HG03442 (cell line): Measurements from ENCODE around the gene RAB8B.

ENCODE experiments used
- ATAC-seq: cut with Tn5 transposase; IDR thresholded peaks from one replicate; pipeline ENCODE4 v1.9.1; 2021; ENCODE audit warnings: mild to moderate bottlenecking, moderate library complexity; ENCODE audit not compliant: unreplicated experiment

Gene RAB8B

DNA sequence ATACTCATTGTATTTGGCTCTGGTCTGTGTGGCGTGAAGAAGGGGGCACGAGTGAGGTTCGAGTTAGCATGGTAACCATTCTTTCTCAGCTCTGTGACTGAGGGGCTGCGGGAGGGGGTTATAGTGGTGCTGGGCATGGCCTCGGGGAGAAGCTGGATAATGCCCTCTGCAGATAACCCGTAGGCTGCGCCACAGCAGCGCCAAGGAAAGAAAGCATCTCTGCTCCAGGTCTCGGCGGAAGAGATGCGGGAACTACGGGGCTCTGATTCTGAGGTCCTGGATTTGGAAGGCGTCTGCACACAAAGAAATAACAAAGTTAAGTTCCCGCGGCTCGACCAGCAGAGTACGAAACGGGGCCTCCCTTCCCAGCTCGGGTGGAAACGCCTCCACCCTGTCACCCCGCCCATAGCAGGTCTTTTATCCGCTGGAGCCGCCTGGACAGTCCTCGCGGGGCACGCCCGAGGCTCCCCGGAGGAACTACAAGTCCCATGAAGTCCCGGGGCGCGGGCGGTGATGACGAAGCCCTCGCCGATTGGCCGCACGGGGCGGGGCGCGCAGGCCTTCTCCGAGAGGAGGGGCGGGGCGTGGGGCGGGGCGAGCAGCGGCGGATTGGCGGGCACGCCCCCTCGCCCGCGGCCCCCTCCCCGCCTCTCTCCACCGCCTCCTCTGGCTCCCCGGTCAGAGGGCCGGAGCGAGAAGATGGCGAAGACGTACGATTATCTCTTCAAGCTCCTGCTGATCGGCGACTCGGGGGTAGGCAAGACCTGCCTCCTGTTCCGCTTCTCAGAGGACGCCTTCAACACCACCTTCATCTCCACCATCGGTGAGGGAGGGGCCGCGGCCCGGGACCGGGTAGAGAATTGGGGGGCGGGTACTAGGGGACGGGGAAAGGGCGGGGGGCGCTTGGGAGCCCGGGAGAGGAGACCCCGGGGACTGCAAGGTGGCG lies at the start of gene RAB8B:
RAB8B (plus strand) TSS at position 681 of the 946 bp plus-strand sequence; CDS start at position 700, 19 bp downstream.
- ATAC-seq: peak; percentile 74

DNA sequence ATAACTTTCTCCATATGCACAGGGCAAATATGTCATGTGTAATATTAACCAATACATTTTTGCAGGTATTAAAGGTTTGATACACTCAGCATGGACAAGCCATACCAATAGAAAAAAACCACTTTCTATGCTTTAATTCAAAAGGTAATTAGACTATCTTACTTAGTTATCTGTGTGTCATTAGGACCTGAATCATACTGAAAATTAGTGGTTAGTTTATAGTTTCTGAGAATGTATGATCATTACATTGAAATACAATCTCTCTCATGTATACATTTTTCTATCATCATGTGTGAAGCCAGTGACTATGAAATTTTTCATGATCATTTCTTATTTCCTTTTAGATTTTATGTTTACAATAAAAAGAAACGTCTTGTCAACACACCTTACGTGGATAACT lies 48.5 kb upstream of the RAB8B start:
- no peak for ATAC-seq

- ATAC-seq: no peak
Observed at GRCh38 chr15:63145426-63145825, 44.0 kb upstream of the RAB8B start.

DNA sequence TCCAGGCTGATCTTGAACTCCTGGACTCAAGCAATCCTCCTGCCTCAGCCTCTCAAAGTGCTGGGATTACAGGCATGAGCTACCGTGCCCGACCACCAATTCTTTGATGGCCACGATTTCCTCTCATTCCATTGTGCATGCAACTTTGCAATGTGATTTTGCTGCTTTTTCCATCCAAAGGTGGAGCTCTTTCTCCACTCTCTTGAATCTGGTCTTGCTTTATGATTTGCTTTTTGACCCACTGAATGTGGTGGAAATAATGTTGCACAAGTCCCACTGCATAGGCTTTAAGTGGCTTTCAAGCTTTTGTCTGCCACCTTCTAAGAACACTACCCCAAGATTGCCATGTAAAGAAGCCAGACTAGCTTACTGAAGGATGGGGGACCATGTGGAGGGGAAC lies 42.7 kb upstream of the RAB8B start:
- ATAC-seq: no peak

GRCh38 chr15:63151665-63152064 lies 37.7 kb upstream of the RAB8B start:
- ATAC-seq: no peak

DNA sequence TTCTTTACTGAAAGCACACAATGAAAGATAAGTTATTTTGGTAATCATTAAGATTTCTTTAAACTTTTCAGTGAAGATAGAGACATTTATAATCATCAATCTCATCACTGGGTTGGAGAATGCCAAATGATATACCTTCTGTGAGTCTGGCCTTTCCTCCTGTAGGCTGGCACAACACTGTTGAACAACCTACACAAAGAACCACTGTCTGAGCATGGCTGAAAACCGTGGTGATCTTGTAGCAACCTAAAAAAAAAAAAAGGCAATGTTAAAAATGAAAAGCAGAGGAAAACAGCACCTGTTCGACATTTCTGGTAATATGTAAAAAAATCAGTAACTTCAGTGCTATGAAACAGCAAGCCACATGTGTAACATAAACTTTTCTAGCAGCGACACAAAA lies 33.9 kb upstream of the RAB8B start:
- ATAC-seq: no peak

DNA sequence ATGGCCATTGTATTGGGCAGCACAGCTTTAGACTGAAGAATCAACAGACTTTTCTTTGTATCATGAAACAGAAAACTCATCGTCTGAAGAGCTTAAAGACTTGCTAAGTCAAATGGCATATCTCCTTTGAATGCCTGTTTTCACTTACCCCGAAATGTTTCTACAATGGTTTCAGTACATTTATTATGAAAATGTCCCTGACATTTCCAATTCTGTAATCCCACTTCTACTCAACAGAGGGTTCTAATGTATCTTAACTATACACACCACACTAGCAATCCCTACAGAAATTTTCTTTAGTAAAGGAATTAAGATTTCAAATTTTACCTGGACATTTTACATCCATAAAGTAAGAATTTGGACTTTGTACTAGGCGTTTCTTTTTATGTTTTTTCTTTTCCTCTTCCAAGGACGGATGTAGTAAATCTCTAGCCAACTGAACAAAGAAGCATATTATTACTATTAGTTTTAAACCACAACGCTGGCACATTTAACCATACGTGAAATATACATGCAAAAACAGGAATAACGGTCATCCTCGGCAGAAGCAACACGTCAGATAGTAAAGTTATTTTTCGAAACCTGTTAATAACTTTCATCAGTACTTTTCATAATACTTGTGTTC lies 33.2 kb upstream of the RAB8B start:
- no peak for ATAC-seq

- no peak for ATAC-seq
Observed at GRCh38 chr15:63156755-63157117, 32.7 kb upstream of the RAB8B start.

GRCh38 chr15:63157118-63157843 lies 32.1 kb upstream of the RAB8B start, which contains the start of gene RPS27L:
TSS of gene RPS27L (minus strand) at chr15:63157477. CDS start at chr15:63157405, 72 bp downstream.
- peak; percentile 81 for ATAC-seq

GRCh38 chr15:63157891-63158431 lies 31.4 kb upstream of the RAB8B start:
- peak; percentile 28 for ATAC-seq

DNA sequence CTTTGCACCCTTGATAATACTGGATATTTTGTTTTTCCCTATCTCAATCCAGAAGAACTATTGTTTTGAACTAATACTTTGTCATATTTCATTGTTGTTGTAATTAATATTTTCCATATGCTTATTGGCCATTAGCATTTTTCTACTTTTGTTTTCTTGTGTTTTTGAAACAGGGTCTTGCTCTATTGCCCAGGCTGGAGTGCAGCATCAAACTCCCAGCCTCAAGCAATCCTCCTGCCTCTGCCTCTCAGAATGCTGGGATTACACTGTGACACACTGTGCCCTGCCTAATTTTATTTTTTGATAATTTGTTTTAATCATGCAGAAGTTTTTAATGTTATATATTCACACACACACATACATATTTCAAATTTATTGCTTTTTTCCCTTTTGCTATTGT lies 28.8 kb upstream of the RAB8B start:
- ATAC-seq: no peak

DNA sequence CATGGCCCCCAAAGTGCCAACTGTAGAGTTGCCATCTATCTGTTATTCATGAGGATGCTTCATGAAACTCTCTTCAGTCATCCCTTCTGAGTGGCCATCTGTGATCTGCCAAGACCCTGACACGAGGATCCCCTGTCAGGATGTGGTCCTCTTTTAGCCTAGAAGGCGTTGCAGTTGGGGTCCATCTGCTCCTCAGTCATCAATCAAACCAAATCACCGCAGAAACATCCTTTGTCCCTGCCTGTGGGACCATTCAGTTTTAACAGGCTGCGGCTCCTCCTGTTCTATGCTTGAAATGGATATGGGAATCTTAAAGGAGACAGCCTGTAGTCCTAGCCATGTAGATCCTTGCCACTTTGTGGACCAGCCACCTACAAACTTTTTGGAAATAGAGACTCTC lies 26.2 kb upstream of the RAB8B start:
- ATAC-seq: no peak

- ATAC-seq: no peak
Observed at GRCh38 chr15:63165166-63165859, 24.1 kb upstream of the RAB8B start.

- no peak for ATAC-seq
Observed at GRCh38 chr15:63166219-63166618, 23.2 kb upstream of the RAB8B start.

- no peak for ATAC-seq
Observed at GRCh38 chr15:63169788-63170187, 19.6 kb upstream of the RAB8B start.

GRCh38 chr15:63172376-63172775 lies 17.0 kb upstream of the RAB8B start:
- ATAC-seq: no peak

DNA sequence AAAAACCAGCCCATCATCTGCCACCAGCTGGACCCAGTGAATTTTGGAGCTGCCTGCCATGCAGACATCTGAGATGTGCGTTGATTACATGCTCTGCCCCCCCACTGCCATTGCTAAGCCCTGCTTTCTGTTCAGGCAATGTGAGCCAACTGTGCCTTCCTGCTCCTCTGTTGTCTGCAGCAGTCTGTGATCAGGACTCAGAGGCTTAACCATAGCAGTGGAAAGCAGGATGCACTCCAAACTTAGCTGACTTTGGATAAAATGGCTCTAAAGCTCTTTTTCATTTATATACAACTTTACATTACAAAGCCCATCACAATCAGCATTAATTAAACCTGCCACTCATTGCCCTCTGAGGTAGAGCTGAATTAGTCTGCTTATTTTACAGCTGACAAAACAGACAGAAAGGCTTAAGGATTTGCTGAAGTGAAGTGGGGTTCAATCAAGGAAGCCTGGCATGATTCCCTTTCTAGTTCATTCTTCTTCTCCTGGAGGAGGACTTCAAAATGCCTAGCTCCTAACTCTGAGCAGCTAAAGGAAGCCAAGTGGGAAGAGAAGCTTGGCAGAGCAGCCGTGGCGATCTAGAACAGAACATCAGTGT lies 16.5 kb upstream of the RAB8B start:
- no peak for ATAC-seq

GRCh38 chr15:63176302-63176701 lies 13.1 kb upstream of the RAB8B start:
- no peak for ATAC-seq

DNA sequence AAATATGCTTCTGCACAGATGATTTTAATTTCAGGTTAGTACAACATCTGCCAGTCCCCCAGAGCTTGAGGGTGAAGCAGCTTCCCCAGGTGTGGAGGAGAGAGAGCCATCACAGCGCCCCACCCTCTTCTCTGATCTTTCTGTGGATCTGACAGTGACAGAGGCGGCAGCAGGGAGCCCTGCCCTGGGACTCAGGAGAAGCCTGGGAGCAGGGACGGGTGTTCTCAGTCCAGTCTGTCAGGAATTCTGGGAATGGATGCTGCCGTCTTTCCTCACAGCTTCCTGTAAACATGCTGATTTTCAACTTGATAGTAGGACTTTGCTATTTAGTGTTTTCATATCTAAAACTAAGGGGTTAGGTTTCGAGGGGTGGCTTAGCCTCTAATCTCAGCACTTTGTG lies 11.4 kb upstream of the RAB8B start:
- no peak for ATAC-seq

DNA sequence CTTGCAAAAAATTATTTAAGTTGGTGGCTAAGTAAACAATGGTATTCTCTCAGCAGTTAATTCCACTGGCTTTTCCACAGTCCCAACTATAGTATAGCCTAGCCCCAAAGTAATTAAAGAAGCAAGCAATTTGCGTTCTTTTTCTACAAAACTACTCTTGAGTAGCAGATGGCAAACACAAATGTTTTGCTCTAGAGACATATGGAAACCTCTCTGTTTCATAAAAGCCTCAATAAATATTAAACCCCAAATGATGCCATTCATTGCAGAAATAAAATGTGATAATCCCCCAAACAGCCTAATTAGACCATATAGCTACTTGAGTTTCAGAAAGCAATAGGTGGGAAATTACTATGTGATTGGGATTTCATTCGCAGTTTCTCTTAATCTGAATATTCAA lies 8.7 kb upstream of the RAB8B start:
- no peak for ATAC-seq
